Mesenchymal stem cell (in vitro differentiated cells and primary cell): ENCODE data around the gene KCNE4.

Experiments
- DNase-seq: peaks from one replicate; pipeline ENCODE4 v3.0.0-alpha.2; 2013
- H2AFZ ChIP-seq: one replicate; pipeline ENCODE4 v1.6.1; 2013; ENCODE audit warnings: low read depth, mild to moderate bottlenecking, control low read depth, inconsistent platforms, low read length, moderate library complexity
- H2AK5ac ChIP-seq: 2 replicates; pipeline ENCODE4 v1.6.1; 2013; ENCODE audit warnings: low read length, moderate library complexity, mild to moderate bottlenecking, inconsistent platforms; ENCODE audit not compliant: severe bottlenecking
- H2BK120ac ChIP-seq: one replicate; pipeline ENCODE4 v1.6.1; 2013; ENCODE audit warnings: low read depth, mild to moderate bottlenecking, inconsistent platforms, low read length, moderate library complexity
- H2BK12ac ChIP-seq, 2 experiments: one replicate each; pipeline ENCODE4 v1.6.1; 2013; ENCODE audit warnings: inconsistent platforms in 2 of 2, low read length in 2 of 2, mild to moderate bottlenecking in 2 of 2, moderate library complexity in 2 of 2, control low read depth in 1 of 2
- H2BK15ac ChIP-seq: one replicate; pipeline ENCODE4 v1.6.1; 2013; ENCODE audit warnings: mild to moderate bottlenecking, low read depth, inconsistent platforms; ENCODE audit not compliant: poor library complexity, severe bottlenecking
- H2BK5ac ChIP-seq: 2 replicates; pipeline ENCODE4 v1.6.1; 2013; ENCODE audit warnings: low read depth, mild to moderate bottlenecking, low read length, control low read depth, inconsistent platforms; ENCODE audit not compliant: poor library complexity, severe bottlenecking
- H3K14ac ChIP-seq, 2 experiments: one replicate each; pipeline ENCODE4 v1.6.1; 2013; ENCODE audit warnings: inconsistent platforms in 2 of 2, low read length in 2 of 2, control low read depth in 1 of 2, mild to moderate bottlenecking in 1 of 2, moderate library complexity in 1 of 2
- H3K18ac ChIP-seq, 2 experiments: one replicate each; pipeline ENCODE4 v1.6.1; 2013; ENCODE audit warnings: inconsistent platforms in 2 of 2, low read length in 2 of 2, control low read depth in 1 of 2, low read depth in 1 of 2, mild to moderate bottlenecking in 1 of 2
- H3K23ac ChIP-seq, 2 experiments: one replicate each; pipeline ENCODE4 v1.6.1; 2013; ENCODE audit warnings: inconsistent platforms in 2 of 2, low read length in 2 of 2, mild to moderate bottlenecking in 2 of 2, moderate library complexity in 2 of 2, control low read depth in 1 of 2
- H3K27ac ChIP-seq: 2 replicates; pipeline ENCODE4 v1.5.1; 2013; ENCODE audit warnings: mild to moderate bottlenecking, moderate library complexity, low read length, control low read depth, inconsistent platforms; ENCODE audit not compliant: poor library complexity, severe bottlenecking
- H3K27me3 ChIP-seq, 2 experiments: 2 replicates each; pipeline versions ENCODE4 v1.6.1 to v1.7.0; 2013; ENCODE audit warnings: low read length in 2 of 2, mild to moderate bottlenecking in 2 of 2, moderate library complexity in 2 of 2, control low read depth in 1 of 2, inconsistent platforms in 1 of 2; ENCODE audit not compliant: control insufficient read depth in 1 of 2, insufficient read depth in 1 of 2
- H3K36me3 ChIP-seq, 2 experiments: 2 replicates each; pipeline versions ENCODE4 v1.6.1 to v1.7.0; 2013; ENCODE audit warnings: low read length in 2 of 2, control low read depth in 1 of 2, inconsistent platforms in 1 of 2, low read depth in 1 of 2, mild to moderate bottlenecking in 1 of 2; ENCODE audit not compliant: insufficient read depth in 2 of 2, control insufficient read depth in 1 of 2
- H3K4ac ChIP-seq, 2 experiments: one replicate each; pipeline ENCODE4 v1.6.1; 2013; ENCODE audit warnings: inconsistent platforms in 2 of 2, low read length in 2 of 2, mild to moderate bottlenecking in 2 of 2, moderate library complexity in 2 of 2, control low read depth in 1 of 2, low read depth in 1 of 2
- H3K4me1 ChIP-seq: 2 replicates; pipeline ENCODE4 v1.6.1; 2013; ENCODE audit warnings: low read depth, low read length, control low read depth; ENCODE audit not compliant: control insufficient read depth, insufficient read depth
- H3K4me2 ChIP-seq: 2 replicates; pipeline ENCODE4 v1.6.1; 2013; ENCODE audit warnings: low read length, mild to moderate bottlenecking, inconsistent platforms; ENCODE audit not compliant: poor library complexity, severe bottlenecking
- H3K4me3 ChIP-seq, 2 experiments: 2 replicates each; pipeline versions ENCODE4 v1.5.1 to v1.7.0; 2013; ENCODE audit warnings: low read length in 2 of 2, mild to moderate bottlenecking in 2 of 2, control low read depth in 1 of 2, low read depth in 1 of 2; ENCODE audit not compliant: insufficient read depth in 1 of 2
- H3K79me1 ChIP-seq: replicated peaks from 2 replicates; pipeline ENCODE4 v1.6.1; 2013; ENCODE audit warnings: mild to moderate bottlenecking, control low read depth, low read length, inconsistent platforms; ENCODE audit not compliant: poor library complexity, severe bottlenecking
- H3K9ac ChIP-seq: 2 replicates; pipeline ENCODE4 v1.7.0; 2013; ENCODE audit warnings: mild to moderate bottlenecking, low read length, moderate library complexity
- H3K9me3 ChIP-seq: 2 replicates; pipeline ENCODE4 v1.7.0; 2013; ENCODE audit warnings: mild to moderate bottlenecking, low read length; ENCODE audit not compliant: control insufficient read depth
- H4K8ac ChIP-seq: one replicate; pipeline ENCODE4 v1.6.1; 2013; ENCODE audit warnings: inconsistent platforms, mild to moderate bottlenecking, low read length, moderate library complexity
- H4K91ac ChIP-seq: one replicate; pipeline ENCODE4 v1.6.1; 2013; ENCODE audit warnings: mild to moderate bottlenecking, low read length, inconsistent platforms
- WGBS: methylation state at CpG from one replicate; pipeline ENCODE4 v1.1.7; 2013; ENCODE audit warnings: mixed read lengths; 5-methylcytosine and 5-hydroxymethylcytosine counted together

The KCNE4 gene

DNA sequence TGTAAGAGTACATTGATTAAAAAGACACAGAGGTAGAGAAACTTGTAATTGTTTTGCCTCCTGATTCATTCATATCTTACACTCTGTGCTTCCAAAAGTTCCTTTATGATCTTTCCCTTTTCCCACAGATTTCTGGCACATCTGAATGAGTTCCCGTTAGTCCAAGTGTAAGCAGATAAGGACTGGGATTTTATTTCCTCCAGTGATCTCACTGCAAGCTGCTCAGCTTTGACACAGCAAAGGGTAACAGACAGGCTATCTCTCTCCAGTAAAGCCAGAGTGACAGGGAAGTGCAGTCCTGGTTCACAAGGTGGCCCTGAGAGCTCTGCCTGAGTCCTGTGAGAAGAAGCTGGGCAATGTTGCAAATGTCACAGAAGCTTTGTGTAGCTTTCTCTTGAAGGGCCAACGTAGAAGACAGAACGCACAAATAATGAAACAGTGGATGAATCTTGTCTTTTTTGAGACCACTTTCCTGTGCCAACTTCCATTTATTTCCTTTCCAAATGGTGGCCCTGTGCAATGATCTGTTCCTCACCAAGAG, 32.5 kb upstream of the KCNE4 start:
- H3K23ac ChIP-seq, result no peak overlapping the region
- DNase-seq, result no peak
- H2BK5ac ChIP-seq, result no peak overlapping the region
- no peaks in the 10 kb centered on the region for H3K79me1 ChIP-seq
- H3K4me3 ChIP-seq, result no peak overlapping the region
- no peak overlapping the region for H3K27ac ChIP-seq
- no peak overlapping the region for H3K14ac ChIP-seq
- H2AFZ ChIP-seq, result no peak overlapping the region
- no peak overlapping the region for H3K4ac ChIP-seq
- H3K27me3 ChIP-seq, result no peaks in the 10 kb centered on the region
- no peak overlapping the region for H3K18ac ChIP-seq
- H4K8ac ChIP-seq, result no peak overlapping the region
- 83% methylated on average over 3 of the region's 3 CpGs for WGBS
- no peak overlapping the region for H3K9ac ChIP-seq
- peak overlapping the region in 1 of 2 experiments; percentile 67 for H2BK12ac ChIP-seq
- peaks cover 2% of the 10 kb centered on the region for H3K9me3 ChIP-seq
- no peaks in the 10 kb centered on the region for H3K36me3 ChIP-seq
- H2BK15ac ChIP-seq, result no peak overlapping the region
- H2BK120ac ChIP-seq, result no peak overlapping the region
- no peak overlapping the region for H3K4me2 ChIP-seq
- H3K4me1 ChIP-seq, result no peaks in the 10 kb centered on the region
- H2AK5ac ChIP-seq, result no peak overlapping the region
- no peak overlapping the region for H4K91ac ChIP-seq

DNA sequence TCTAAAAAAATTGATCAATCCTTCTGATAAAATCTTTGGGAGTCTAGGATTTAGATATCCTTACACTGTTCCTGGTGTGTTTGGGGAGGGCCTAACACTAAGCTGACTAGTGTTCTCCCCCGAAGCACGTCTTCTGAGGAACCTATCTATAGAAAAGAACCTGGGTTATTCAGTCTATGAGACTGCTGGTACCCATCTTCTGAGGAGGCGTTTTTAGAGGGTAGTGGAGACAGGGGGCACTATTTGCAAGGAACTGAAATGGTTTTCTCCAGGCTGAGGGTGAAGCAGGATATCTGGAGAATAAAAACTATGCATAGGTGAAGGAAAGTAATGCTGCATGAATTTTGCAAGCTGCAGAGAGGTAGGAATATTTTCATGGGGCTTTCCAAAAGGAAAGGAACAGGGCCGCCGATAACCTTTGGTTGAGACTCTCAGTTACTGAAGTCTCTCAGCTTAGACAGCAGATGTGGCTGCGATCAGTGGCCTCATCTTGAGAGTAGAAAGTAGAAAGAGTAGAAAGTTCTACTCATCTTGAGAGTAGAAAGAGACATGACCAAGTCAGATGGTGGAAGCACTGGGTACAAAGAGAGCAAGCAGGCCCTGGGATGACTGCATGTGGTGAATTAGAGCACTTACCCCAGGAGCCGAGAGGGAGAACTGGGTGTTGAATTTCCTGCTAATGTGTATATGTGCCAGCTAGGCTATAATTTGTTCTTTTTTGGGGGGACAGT, 31.8 kb upstream of the KCNE4 start:
- Histone ChIP-seq H3K9me3 (peaks cover 2% of the 10 kb centered on the region), H3K4me2 (no peak overlapping the region), H3K9ac (no peak overlapping the region), H3K23ac (no peak overlapping the region), H4K8ac (peak overlapping the region; percentile 42), H2AFZ (no peak overlapping the region), H2AK5ac (no peak overlapping the region), H3K27ac (no peak overlapping the region), H2BK120ac (no peak overlapping the region), H2BK15ac (peak overlapping the region; percentile 4), H3K14ac (no peak overlapping the region), H2BK12ac (peak overlapping the region in 1 of 2 experiments; percentile 67), H3K4me3 (no peak overlapping the region), H4K91ac (no peak overlapping the region), H3K4ac (no peak overlapping the region), H2BK5ac (no peak overlapping the region), H3K79me1 (no peaks in the 10 kb centered on the region), H3K4me1 (no peaks in the 10 kb centered on the region), H3K36me3 (no peaks in the 10 kb centered on the region), H3K18ac (no peak overlapping the region), H3K27me3 (no peaks in the 10 kb centered on the region)
- 93% methylated on average over 7 of the region's 7 CpGs for WGBS
- no peak for DNase-seq

DNA sequence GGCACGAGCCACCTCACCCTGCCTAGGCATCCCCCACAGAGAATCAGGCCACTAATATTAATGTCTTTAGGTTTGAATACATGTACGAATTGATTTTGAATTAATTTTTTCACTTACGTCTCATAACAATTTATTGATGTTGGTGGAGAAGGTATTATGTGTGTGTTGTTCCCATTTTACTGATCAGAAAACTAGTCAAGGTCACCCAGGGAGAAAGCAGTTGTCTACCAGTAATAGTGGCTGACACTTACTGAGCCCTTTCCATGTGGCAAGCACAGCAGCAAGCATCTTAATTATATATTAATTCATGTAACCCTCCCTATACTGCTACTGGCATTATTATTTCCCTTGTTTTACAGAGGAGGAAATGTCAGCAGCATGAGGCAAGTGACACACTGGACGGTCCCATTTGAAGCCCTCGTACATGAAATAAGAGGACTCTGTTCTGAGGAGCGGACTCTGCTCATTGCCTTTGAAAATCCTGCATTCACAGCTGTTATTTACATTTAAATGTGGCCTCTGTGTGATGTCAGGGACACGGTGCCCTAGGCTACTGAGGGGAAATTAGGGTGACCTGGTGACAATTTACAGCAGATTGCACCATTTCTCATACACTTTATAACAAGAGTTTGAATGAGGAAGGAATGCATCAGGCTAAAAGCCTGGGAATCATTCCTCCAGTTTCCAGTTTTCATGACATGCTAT, 30.9 kb upstream of the KCNE4 start:
- Histone ChIP-seq H3K23ac (no peak overlapping the region), H2BK5ac (no peak overlapping the region), H4K8ac (peak overlapping the region; percentile 46), H3K79me1 (no peaks in the 10 kb centered on the region), H3K9me3 (peaks cover 2% of the 10 kb centered on the region), H3K9ac (no peak overlapping the region), H2BK120ac (no peak overlapping the region), H4K91ac (no peak overlapping the region), H2AFZ (no peak overlapping the region), H3K27me3 (no peaks in the 10 kb centered on the region), H3K4me1 (no peaks in the 10 kb centered on the region), H3K14ac (no peak overlapping the region), H3K18ac (peak overlapping the region in 1 of 2 experiments; percentile 29), H2AK5ac (no peak overlapping the region), H3K4ac (no peak overlapping the region), H3K36me3 (no peaks in the 10 kb centered on the region), H3K4me2 (no peak overlapping the region), H2BK12ac (peak overlapping the region in 1 of 2 experiments; percentile 10), H3K4me3 (no peak overlapping the region), H3K27ac (no peak overlapping the region), H2BK15ac (no peak overlapping the region)
- DNase-seq, result no peak
- WGBS, result 79% methylated on average over 4 of the region's 7 CpGs

DNA sequence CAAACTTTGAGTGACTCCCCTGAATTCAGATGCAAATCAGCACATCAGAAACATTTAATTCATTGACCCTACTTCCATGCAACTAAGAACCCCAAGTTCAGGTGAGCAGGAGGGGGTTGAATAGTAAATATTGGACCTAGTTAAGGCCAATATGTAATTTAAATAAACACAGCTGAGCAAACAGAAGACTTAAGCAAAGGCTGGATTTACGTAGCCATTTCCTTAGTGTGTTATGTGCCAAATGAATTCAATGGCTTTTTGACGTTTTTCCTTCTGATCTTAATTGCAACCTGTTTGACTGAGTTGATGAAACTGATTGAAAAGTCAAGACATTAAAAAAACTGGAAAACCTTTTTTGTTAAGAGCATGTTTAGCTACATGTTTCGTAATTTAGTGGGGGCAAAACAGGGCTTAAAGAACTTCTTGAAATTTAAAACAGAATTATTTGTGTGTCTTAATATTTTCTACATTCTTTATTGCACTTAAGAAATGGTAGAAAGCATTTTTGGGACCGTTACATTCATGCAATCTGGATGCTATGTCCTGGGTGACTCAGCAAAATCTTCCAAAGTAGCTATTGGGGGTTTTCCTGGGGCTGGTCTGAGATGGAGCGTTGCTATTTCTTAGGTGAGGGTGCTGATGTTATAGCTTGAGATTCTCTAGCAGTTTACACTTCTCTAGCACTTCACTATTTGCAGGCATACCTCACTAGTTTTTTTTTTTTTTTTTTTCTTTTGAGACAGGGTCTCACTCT, 25.5 kb upstream of the KCNE4 start:
- no peak overlapping the region for H3K18ac ChIP-seq

More for the DNA sequence above, 25.5 kb upstream of the KCNE4 start:
- H2BK15ac ChIP-seq, result no peak overlapping the region
- WGBS, result 45% methylated on average over 3 of the region's 5 CpGs
- peaks cover 3% of the 10 kb centered on the region for H3K4me1 ChIP-seq
- DNase-seq, result peak; percentile 46
- H3K23ac ChIP-seq, result no peak overlapping the region
- no peak overlapping the region for H2BK12ac ChIP-seq
- H4K91ac ChIP-seq, result no peak overlapping the region
- H3K4me2 ChIP-seq, result no peak overlapping the region
- no peak overlapping the region for H3K4me3 ChIP-seq
- no peak overlapping the region for H3K27ac ChIP-seq
- no peak overlapping the region for H3K4ac ChIP-seq
- H3K9ac ChIP-seq, result no peak overlapping the region
- no peaks in the 10 kb centered on the region for H3K9me3 ChIP-seq
- H3K79me1 ChIP-seq, result no peaks in the 10 kb centered on the region
- H2AFZ ChIP-seq, result no peak overlapping the region
- H2BK120ac ChIP-seq, result no peak overlapping the region
- H3K14ac ChIP-seq, result no peak overlapping the region
- H4K8ac ChIP-seq, result no peak overlapping the region
- no peak overlapping the region for H2BK5ac ChIP-seq
- H2AK5ac ChIP-seq, result no peak overlapping the region
- H3K36me3 ChIP-seq, result no peaks in the 10 kb centered on the region
- H3K27me3 ChIP-seq, result no peaks in the 10 kb centered on the region
